ENCODE measurements around the gene HHIPL1. TPM values are rescaled to one million over a fixed set of nuclear protein-coding genes. Genes with fewer than 3 reads are reported as not detected.
A peak's percentile ranks its signal among the peaks of the same experiment; 100 is the strongest.

HHIPL1 gene
- total RNA-seq, 1 experiment from 2014 or later = 0.06 TPM

GRCh38 chr14:99604278-99604765, 40.6 kb upstream of the HHIPL1 start:
- Histone ChIP-seq H3K4me3 (ENCODE audit: low read depth, low read length, poor library complexity, severe bottlenecking) (peak overlapping the region; percentile 85), H3K27me3 (replicated peaks; ENCODE audit: insufficient read depth, low read depth, low read length, poor library complexity) (no peaks in the 10 kb centered on the region), H3K4me1 (ENCODE audit: insufficient read depth, low read length, poor library complexity, severe bottlenecking) (peaks cover 24% of the 10 kb centered on the region), H3K36me3 (ENCODE audit: insufficient read depth, low read length, poor library complexity, severe bottlenecking) (no peaks in the 10 kb centered on the region), H3K9me3 (ENCODE audit: low read depth, low read length, poor library complexity, severe bottlenecking) (no peaks in the 10 kb centered on the region), H3K27ac (ENCODE audit: low read depth, low read length, poor library complexity, severe bottlenecking) (peak overlapping the region; percentile 89)
- peak; percentile 98 for DNase-seq (ENCODE audit: low spot score)
- ChIA-PET POLR2A (ENCODE audit: low non-redundant PET) (no interaction called here), CTCF (no interaction called here)
- no peak for TF ChIP-seq CTCF (conservative IDR thresholded peaks at IDR 0.05; ENCODE audit: low read depth, low read length)
- no peak for TF ChIP-seq EZH2 (IDR thresholded peaks at IDR 0.05; ENCODE audit: borderline replicate concordance, low read depth, low read length, poor library complexity, severe bottlenecking)
- intact Hi-C loops (cut with micrococcal nuclease; ENCODE audit: unreplicated experiment) = loop anchor here (2.0 kb wide), 2 partner anchors 74 to 78 kb away; no protein-coding TSS in a partner anchor
- BruUV-seq (replicated peaks) = no TSS peak

DNA sequence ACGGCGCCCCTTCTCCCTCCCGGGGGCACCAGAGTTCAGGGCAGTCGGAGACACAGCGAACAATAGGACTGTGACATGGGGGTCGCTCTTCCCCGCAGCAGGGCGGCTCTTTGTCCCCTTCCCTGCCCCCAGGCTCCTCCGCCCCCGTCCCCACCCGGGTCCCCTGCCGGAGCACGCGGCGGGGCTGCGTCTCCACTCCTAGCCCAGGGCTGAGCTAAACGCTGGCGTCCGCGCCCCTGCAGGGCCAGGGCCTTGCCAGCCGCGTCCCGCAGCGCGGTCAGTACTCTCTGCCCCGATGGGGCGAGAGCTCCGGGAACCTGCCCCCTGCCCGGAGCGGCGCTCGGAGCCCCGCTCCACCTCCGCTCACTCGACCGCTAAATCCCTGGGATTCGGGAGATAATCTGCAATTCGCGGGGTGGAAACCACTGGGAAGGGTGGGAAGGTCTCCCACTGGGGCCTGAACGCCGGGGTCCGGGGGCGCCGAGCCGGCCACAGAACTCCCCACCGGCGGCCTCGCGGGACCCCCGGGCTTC, 40.1 kb upstream of the HHIPL1 start:
- Histone ChIP-seq H3K27me3 (replicated peaks; ENCODE audit: insufficient read depth, low read depth, low read length, poor library complexity) (no peaks in the 10 kb centered on the region), H3K36me3 (ENCODE audit: insufficient read depth, low read length, poor library complexity, severe bottlenecking) (no peaks in the 10 kb centered on the region), H3K9me3 (ENCODE audit: low read depth, low read length, poor library complexity, severe bottlenecking) (no peaks in the 10 kb centered on the region), H3K27ac (ENCODE audit: low read depth, low read length, poor library complexity, severe bottlenecking) (peak overlapping the region; percentile 89), H3K4me3 (ENCODE audit: low read depth, low read length, poor library complexity, severe bottlenecking) (peak overlapping the region; percentile 85), H3K4me1 (ENCODE audit: insufficient read depth, low read length, poor library complexity, severe bottlenecking) (peaks cover 24% of the 10 kb centered on the region)
- BruUV-seq (replicated peaks) = no TSS peak
- peak; percentile 51 for DNase-seq (ENCODE audit: low spot score)
- ChIA-PET CTCF (no interaction called here), POLR2A (ENCODE audit: low non-redundant PET) (no interaction called here)
- intact Hi-C loops (cut with micrococcal nuclease; ENCODE audit: unreplicated experiment) = loop anchor here (2.0 kb wide), 2 partner anchors 74 to 78 kb away; no protein-coding TSS in a partner anchor
- no peak for TF ChIP-seq EZH2 (IDR thresholded peaks at IDR 0.05; ENCODE audit: borderline replicate concordance, low read depth, low read length, poor library complexity, severe bottlenecking)
- no peak for TF ChIP-seq CTCF (conservative IDR thresholded peaks at IDR 0.05; ENCODE audit: low read depth, low read length)

GRCh38 chr14:99605299-99605961, 39.5 kb upstream of the HHIPL1 start:
- no TSS peak for BruUV-seq (replicated peaks)
- H3K27me3 ChIP-seq (replicated peaks; ENCODE audit: insufficient read depth, low read depth, low read length, poor library complexity) = no peaks in the 10 kb centered on the region
- ChIA-PET POLR2A (ENCODE audit: low non-redundant PET) (no interaction called here), CTCF (no interaction called here)
- no peaks in the 10 kb centered on the region for H3K36me3 ChIP-seq (ENCODE audit: insufficient read depth, low read length, poor library complexity, severe bottlenecking)
- no peak for TF ChIP-seq EZH2 (IDR thresholded peaks at IDR 0.05; ENCODE audit: borderline replicate concordance, low read depth, low read length, poor library complexity, severe bottlenecking)
- H3K27ac ChIP-seq (ENCODE audit: low read depth, low read length, poor library complexity, severe bottlenecking) = peak overlapping the region; percentile 89
- H3K4me3 ChIP-seq (ENCODE audit: low read depth, low read length, poor library complexity, severe bottlenecking) = peak overlapping the region; percentile 85
- H3K9me3 ChIP-seq (ENCODE audit: low read depth, low read length, poor library complexity, severe bottlenecking) = no peaks in the 10 kb centered on the region
- H3K4me1 ChIP-seq (ENCODE audit: insufficient read depth, low read length, poor library complexity, severe bottlenecking) = peaks cover 24% of the 10 kb centered on the region
- intact Hi-C loops (cut with micrococcal nuclease; ENCODE audit: unreplicated experiment) = loop anchor here (2.0 kb wide), 2 partner anchors 75 to 77 kb away; no protein-coding TSS in a partner anchor
- peak; percentile 88 for DNase-seq (ENCODE audit: low spot score)

All from A673 (cell line).